Stimulated activated CD8-positive, alpha-beta memory T cell treated with anti-CD3 and anti-CD28 coated beads, Interleukin-4, amount 100 ng/mL, for 4 hours (primary cell): Measurements from ENCODE around the gene RALGAPB.
"Not testable (repeated sequence)": the region's sequence is repeated elsewhere in the genome, so short reads cannot be mapped to it uniquely, and the experiment has no call there.

ENCODE experiments used
- DNase-seq, 2 donors: peaks; one replicate each; pipeline ENCODE4 v3.0.0-alpha.2; 2020; ENCODE audit warnings: low read depth in 2 of 2, low spot score in 1 of 2

Gene RALGAPB

DNA sequence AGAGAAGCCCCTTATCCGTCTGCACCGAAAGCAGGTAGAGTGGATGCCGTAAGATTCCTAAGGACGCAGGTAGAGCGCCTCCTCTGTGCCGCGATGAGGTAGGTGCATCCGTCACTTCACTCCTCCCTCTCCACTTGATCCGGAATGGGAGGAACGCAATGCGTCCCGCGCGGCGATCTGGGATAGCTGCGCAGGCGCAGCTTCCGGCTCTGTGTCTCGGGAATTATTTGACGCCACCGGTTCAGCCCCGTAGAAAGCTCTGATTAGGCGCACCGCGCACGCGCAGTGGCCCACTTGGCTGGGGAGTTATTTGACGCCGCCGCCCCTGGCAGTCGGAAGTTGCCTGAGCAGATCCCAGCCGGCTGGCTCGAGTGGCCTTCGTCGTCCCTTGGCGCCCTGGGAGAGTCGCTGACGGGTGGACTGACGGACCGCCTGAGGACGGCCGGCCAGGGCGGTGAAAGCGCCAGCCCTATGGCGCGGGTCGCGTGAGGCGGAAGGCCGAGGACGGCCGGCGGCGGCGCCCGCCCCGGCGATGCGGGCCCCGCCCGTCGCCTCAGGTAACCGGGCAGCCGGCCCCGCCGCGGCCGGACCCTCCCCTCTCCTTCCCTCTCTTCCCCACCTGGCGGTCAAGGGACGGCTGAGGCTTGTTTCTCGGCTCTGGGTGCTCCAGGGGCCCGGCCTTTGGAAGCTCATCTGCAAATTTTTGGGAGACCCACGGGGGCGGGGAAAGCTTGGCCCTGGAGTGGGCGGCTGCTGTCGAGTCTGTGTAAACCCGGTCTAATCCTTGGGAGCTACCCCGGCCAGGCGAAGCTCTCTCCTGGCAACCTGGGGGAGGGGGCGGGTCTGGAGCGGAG, at the start of gene RALGAPB:
Gene RALGAPB (plus strand): TSS at position 331 of the 854 bp plus-strand sequence. CDS start 15,590 bp downstream, outside the sequence.
- DNase-seq: peak; percentile 94 to 96

DNA sequence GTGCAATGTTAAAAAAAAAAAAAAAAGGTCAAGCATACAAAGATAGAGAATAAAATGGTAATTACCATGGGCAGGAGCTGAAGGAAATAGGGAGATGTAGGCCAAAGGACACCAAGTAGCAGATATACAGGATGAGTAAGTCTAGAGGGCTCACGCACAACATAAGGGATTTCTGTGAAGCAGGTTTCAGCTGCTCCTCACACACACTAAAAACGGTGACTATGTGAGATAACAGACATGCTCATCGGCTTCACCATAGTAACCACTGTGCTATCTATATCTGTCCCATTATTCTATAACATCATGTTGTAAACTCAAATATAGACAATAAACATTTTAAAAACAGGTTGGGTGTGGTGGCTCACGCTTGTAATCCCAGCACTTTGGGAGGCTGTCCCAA, 49.1 kb upstream of the RALGAPB start:
- DNase-seq: no peak

- no peak for DNase-seq
Observed at GRCh38 chr20:38424401-38424800, 48.2 kb upstream of the RALGAPB start.

DNA sequence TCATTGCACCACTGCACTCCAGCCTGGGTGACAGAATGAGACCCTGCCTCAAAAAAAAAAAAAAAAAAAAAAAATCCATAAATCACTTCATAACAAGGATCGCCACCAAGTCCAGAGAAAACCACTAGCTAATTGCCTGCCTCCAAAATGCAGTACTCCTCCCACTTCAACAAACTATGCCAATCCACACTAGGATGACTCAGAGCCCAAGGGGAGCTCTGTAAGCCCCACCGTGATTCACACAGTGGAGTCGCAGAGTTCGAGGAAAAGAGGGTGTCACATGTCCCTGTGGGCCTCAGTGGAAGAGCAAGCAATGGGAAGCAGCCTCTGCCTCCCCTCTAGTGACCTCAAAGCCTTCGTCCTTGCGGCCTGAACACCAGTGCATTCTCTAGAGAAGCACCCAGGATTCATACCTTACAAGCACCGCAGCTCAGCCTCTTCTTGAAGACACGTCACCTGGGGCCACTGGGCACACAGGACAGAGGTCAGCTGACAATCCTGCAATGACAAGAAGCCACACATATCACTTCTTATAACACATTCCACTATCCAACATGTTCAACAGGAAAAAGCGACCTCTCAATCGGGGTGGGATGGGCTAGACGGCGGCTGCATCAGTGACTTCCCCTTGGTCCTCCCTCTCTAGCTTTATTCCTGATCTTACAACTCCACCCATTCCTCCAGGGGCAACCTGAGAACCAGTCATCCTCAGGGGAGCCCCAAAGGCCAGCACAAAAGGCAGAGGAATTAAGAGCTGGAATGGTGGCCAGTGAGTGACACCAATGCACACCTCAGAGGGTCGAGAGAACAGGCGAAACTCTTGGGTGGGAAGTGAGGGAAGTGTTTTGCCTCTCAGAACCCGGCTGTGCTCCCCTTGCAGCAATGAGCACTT, 46.4 kb upstream of the RALGAPB start:
- no peak for DNase-seq

DNA sequence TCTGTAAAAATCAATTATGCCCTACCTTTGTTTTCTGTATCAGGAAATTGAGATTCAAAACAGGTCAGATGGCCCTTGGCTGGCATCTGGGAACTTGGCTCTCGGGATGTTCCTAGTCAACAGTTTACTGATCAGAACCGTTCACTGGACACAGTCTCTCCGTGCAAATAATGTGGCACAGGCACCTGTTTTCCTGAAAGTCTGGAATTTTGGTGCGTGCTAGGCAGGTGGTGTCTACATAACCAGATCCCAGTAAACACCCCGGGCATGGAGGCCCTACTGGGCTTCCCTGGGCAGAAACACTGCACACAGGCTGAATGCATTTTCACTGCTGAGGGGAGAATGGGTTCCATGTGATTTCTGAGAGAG, 45.0 kb upstream of the RALGAPB start:
- no peak for DNase-seq

DNA sequence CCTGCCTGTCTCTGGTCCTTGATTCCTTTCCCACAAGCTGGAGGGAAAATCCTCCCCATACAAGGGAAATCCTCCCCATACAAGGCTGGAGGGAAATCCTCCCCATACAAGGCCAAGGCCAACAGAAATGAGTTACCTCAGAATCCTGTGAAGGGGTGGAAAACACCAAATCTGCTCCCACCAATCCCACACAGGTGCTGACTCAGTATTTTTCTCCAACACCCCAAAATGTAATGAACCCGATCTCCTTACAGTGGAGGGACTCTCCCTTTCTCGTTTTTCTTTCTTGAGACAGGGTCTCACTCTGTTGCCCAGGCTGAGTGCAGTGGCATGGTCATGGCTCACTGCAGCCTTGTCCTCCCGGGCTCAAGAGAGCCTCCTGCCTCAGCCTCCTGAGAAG, 43.8 kb upstream of the RALGAPB start:
- DNase-seq: no peak

DNA sequence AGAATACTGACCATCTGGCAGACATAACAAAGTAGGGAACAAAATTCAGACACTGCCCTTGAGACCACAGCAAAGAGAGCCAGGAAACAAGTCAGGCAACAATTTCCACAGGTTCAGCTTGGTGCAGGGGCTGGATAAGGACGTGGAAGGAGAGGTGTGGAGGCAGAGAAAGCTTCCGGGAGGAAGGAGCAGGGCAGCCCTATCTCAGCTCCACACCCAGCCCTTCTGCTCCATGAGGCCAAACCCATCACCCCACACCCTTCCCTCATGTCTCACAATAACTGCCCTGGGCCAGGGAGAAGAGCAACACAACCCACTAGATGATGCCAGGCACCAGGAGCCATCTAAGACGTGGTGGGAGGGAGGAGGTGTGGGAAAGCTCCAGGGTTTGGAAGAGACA, 43.3 kb upstream of the RALGAPB start:
- DNase-seq: no peak

GRCh38 chr20:38430679-38431325, 41.8 kb upstream of the RALGAPB start:
- no peak for DNase-seq

- no peak for DNase-seq
Observed at GRCh38 chr20:38432292-38432691, 40.4 kb upstream of the RALGAPB start.

- DNase-seq: not testable (repeated sequence)
Observed at GRCh38 chr20:38432870-38433269, 39.8 kb upstream of the RALGAPB start.

DNA sequence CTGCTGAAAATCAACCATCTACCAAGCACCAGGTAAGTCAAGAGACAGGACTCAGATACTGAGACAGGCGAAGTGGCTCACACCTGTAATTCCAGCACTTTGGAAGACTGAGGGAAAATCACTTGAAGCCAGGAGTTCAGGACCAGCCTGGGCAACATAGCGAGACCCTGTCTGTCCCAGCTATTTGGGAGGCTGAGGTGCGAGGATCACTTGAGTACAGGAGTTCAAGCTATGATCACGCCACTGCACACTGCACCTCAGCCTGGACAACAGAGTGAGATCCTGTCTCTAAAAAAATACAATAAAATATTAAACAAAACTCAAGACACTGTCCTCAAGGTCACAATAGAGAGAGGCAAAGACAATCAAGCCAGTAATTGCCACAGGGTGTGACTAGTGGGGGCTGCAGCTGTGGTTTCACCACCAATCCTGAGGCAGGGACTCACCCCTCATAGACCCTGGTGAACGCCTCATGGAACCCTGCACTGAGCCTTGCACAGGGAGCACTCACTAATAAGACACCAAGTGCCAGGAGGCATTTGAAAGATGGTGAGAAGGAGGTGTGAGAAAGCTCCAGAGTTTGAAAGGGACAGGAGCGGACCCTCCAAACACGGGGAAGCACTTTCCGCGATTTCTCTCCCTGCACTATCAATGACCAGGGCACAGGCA, 39.2 kb upstream of the RALGAPB start:
- DNase-seq: no peak

- no peak for DNase-seq
Observed at GRCh38 chr20:38434301-38434741, 38.3 kb upstream of the RALGAPB start.

DNA sequence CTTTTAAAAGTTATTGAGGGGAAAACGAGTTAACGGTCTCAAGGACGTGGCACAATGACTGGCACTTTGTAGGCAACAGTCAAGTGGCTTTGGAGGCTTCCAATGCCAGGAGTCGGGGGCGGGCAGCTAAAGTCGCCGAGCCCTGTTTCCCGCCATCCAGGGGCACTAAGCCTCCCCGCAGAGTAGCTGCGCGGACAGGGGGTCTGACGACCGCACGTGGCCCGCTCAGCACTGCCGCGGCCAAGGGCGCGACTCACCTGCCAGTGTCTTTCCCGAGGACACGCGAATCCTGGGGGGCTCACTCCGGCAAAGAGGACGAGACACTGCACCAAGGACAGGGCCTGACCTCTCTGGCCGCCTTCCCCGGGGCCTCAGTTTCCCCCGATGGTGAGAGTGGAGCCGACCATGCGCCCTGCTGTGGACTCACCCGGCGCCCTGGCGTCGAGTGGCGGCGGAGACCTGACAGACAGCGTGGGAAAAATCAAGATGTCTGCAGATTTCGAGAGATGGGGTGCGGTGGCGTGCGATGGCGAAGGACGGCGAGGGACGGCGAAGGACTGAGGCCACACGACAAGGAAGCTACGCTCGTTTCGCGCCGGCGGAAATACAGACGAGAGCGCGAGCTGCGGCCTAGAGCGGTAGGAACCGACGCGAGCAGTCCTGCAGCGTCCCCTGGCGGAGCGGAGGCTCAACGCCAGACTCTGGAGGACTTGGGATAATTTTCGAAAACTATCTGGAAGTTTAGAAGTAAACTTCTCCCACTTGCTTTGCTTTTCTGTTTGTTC, 37.7 kb upstream of the RALGAPB start, which contains the start of gene SNHG17:
Gene SNHG17 (minus strand): TSS at position 559 of the 785 bp plus-strand sequence.
- DNase-seq: peak; percentile 75 to 80

DNA sequence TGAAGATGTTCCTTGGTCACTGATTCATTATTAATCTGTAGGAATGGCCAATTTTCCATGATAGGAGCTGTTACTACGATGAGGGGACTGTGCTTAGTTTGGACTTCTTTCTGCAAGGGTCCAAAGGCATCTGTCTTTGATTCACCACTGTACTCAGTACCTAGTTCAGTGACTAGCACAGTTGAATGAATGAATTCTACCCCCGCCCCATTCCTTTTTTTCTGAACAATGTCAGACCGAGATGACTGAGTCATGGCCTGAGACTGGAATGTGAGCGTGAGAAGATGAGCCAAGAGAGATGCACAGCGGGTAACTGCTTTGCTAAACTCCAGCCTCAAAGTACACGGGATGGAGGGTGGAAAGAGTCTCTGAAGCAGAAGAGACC, 37.1 kb upstream of the RALGAPB start:
- no peak for DNase-seq

GRCh38 chr20:38437796-38438195, 34.8 kb upstream of the RALGAPB start:
- DNase-seq: no peak

GRCh38 chr20:38441110-38441509, 31.5 kb upstream of the RALGAPB start:
- not testable (repeated sequence) for DNase-seq

DNA sequence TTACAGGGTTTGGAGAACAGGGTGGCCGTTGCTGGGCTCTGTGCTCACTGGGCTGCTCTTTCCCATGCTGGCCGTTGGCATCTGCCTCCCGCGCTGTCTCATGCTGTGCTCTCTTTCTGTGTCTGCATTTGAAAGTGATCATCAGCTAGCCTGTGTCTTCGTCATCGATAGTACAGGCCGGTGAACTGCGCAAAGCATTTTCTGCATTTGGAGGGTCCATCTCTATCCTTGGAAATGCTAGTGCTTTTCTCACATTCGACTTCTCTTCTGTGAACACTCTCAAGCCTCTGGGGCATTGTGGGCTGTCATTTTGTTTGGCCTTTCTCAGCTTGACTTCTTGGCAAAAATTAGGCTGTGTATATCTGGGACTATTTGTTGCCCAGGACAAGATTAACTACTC, 30.7 kb upstream of the RALGAPB start:
- DNase-seq: no peak

DNA sequence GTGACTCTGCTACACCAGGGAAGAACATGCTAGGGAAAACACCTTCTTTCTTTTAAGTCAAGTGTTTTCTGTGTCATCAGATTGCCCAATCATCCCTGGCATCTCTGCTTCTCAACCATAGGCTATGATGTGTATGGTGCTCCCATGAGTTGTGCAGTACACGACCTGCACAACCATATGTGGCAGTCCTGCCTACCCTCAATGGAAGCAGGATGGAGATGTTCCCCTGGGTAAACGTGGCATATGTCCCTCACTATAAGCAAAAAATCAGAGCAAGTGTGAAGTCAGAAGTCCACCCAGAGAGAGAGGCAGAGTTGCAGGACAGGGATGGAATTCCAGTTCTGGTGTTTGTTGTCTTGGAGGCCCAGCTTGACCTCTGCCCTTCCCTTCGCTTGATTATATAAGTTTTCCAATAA, 27.3 kb upstream of the RALGAPB start:
- no peak for DNase-seq

DNA sequence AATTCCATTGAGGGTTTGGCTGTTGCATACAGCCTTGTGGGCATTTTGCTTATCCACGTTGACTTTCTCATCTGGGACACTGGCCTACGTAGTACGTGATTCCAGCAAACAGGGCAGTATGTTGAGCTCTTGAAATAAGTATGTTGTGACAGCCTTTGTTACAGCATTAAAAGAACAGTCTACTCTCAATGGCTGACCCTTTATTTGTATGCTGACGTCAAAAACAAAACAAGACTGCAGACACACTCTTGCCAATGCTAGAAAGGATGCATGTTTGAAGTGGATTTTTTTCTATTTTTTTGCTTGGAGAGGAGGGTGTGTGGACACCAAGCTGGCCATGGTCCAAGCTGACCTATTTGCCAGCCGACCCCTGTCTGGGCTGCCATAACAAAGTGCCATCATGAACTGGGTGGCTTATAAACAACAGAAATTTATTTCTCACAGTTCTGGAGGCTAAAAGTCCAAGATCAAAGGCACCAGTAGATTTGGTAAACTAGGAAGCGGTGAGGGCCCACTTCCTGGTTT, 26.7 kb upstream of the RALGAPB start:
- no peak for DNase-seq
